GM13976 (cell line): ENCODE data around the gene MYH7.

Experiments used
- DNase-seq: peaks from one replicate; pipeline ENCODE4 v3.0.0; 2012; ENCODE audit warnings: low spot score
- in situ Hi-C: fragments of 300-500 bp; cut with MboI; formaldehyde crosslinking; loops from one replicate; pipeline ENCODE4 v1.12.0; 2022; ENCODE audit warnings: low sequenced_read_pairs, mixed read lengths, inconsistent platforms; ENCODE audit not compliant: unreplicated experiment
- TF ChIP-seq, protein P1 (sequence below): IDR thresholded peaks from 2 replicates; pipeline ENCODE4 v1.5.1; 2012; ENCODE audit warnings: borderline replicate concordance, mild to moderate bottlenecking; ENCODE audit not compliant: insufficient read depth; ENCODE audit errors: extremely low read depth, missing control alignments, control extremely low read depth

Gene MYH7

GRCh38 chr14:23470947-23471346, 35.5 kb upstream of the MYH7 start:
- TF ChIP-seq, protein P1, sequence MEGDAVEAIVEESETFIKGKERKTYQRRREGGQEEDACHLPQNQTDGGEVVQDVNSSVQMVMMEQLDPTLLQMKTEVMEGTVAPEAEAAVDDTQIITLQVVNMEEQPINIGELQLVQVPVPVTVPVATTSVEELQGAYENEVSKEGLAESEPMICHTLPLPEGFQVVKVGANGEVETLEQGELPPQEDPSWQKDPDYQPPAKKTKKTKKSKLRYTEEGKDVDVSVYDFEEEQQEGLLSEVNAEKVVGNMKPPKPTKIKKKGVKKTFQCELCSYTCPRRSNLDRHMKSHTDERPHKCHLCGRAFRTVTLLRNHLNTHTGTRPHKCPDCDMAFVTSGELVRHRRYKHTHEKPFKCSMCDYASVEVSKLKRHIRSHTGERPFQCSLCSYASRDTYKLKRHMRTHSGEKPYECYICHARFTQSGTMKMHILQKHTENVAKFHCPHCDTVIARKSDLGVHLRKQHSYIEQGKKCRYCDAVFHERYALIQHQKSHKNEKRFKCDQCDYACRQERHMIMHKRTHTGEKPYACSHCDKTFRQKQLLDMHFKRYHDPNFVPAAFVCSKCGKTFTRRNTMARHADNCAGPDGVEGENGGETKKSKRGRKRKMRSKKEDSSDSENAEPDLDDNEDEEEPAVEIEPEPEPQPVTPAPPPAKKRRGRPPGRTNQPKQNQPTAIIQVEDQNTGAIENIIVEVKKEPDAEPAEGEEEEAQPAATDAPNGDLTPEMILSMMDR, result no peak
- DNase-seq, result no peak
- in situ Hi-C loops, result no loop called here

GRCh38 chr14:23469906-23470403, 34.5 kb upstream of the MYH7 start:
- TF ChIP-seq, protein P1, result no peak
- no peak for DNase-seq
- in situ Hi-C loops, result no loop called here

DNA sequence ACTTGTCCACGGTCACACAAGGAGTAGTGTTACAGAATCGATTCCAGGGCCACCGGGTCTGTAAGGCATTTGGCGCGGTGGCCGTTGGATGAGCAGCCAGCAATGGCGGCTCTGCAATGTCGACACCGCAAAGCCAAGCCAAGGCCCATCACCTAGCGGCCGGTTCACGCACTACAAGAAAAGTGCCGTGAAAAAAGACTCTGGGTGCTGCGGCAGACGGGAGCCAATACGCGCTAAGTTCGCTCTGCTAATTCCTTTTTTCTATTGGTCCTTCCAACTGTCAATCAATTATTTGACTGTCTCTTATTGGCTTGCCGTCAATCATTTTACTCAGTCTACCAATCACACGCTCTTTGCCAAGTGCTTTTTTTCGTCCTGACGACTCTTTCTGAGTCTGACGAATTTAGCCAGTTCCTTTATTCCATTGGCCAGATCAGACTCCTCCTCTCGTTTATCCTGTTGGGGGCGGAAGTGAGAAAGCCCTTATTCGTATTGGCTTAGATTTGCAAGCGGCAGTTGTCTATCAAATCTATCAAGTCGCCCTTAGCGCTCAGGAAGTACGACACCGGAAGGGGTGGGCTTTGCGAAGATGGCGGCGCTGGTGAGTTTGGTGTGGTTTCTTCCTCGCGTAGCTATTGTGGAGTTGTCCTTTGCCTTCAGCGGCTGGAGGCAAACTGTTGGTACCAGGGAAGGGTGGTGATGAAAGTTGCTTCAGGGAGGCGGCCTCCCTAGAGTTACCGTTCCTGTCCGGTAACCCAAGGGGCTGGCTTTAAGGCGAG, 33.9 kb upstream of the MYH7 start, which contains the start of gene NGDN:
Gene NGDN, plus strand, starts transcription at position 577 of the 779 bp plus-strand sequence. Its CDS starts 13 bp downstream, at position 590.
- in situ Hi-C loops, result no loop called here
- TF ChIP-seq, protein P1, result peak; percentile 72

DNA sequence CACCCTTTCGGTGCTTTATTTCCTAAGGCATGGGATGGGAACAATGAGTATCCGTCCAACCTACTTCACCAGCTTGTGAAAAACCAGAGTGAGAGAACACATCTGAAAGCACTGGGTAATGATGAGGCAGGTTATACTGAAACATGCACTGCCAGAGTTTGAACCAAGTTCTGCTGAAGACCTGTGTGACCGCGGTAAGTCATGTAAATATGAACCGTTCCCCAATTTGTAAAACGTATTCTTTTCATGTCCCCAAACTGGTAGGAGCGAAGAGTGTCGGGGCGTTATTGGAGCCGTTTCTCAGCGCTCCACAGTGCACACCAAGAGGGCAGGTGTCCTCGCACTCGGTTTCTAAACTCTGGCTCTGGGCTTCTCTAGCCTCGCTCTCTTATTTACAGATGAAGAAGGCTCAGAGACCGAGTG, 33.3 kb upstream of the MYH7 start:
- TF ChIP-seq, protein P1, result no peak
- DNase-seq, result no peak
- in situ Hi-C loops, result no loop called here

More for the DNA sequence above, 33.9 kb upstream of the MYH7 start, which contains the start of gene NGDN:
- DNase-seq, result peak; percentile 94

DNA sequence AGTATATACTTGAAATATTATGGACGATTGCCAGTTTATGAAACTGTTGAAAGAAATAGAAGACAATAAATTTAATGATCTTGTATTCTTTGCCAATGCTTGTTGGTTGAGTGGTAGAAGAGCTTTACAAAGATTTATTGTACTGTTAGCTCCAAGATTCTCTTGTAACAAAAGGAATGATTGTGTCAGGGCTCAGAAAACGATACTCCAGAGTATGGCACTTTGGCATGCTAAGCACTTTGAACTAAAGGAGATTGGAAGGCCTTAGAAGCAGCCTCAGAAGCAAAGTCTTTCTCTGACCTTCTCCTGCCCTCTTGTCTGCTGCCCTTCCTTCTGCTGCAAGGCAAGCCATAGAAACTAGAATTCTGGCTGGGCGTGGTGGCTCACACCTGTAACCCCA, 29.8 kb upstream of the MYH7 start:
- DNase-seq, result no peak
- TF ChIP-seq, protein P1, result no peak
- in situ Hi-C loops, result no loop called here

DNA sequence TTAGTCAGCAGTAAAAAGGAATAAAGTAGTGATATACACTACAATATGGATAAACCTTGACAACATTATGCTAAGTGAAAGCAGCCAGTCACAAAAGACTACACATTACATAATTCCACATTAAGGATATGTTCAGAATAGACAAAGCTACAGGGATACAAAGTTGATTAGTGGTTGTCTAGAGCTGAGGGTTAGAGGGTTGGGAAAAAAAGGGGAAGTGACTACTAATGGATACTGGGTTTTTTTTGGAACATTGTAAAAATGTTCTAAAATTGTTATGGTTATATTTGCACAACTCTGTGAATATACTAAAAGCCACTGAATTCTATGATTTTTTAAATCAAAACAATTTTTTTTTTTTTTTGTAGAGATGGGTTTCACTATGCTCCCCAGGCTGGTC, 29.2 kb upstream of the MYH7 start:
- TF ChIP-seq, protein P1, result no peak
- in situ Hi-C loops, result no loop called here
- no peak for DNase-seq

DNA sequence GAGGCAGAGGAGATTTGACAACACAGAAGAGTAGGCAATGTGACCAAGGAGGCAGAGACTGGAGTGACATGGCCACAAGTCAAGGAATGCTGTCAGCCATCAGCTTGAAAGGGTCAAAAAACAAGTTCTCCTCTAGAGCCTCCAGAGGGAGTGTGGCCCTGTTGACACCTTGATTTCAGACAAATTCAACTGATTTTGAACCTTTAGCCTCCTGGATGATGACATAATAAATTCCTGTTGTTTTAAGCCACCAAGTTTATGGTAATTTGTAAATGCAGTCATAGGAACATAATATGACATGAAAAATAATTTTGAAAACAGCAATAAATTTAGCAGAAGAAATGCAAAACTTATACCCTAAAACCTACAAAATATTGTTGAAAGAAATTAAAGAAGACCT, 25.5 kb upstream of the MYH7 start:
- no peak for DNase-seq
- TF ChIP-seq, protein P1, result no peak
- in situ Hi-C loops, result no loop called here
